ENCODE measurements around the gene STARD5.

GRCh38 chr15:81358248-81358647 lies 34.3 kb upstream of the STARD5 start:
- TF ChIP-seq EZH2 (IDR thresholded peaks at IDR 0.05) (no peak), POLR2AphosphoS5 (IDR thresholded peaks at IDR 0.05; ENCODE audit: borderline replicate concordance, low read depth, low read length) (no peak)
